GM21576 (cell line): ENCODE data around the gene ZNF445.
A peak's percentile ranks its signal among the peaks of the same experiment; 100 is the strongest.
"Not testable (repeated sequence)": the region's sequence is repeated elsewhere in the genome, so short reads cannot be mapped to it uniquely, and the experiment has no call there.

Experiments
- ATAC-seq: cut with Tn5 transposase; IDR thresholded peaks from one replicate; pipeline ENCODE4 v1.9.1; 2021; ENCODE audit warnings: mild to moderate bottlenecking, moderate library complexity; ENCODE audit not compliant: unreplicated experiment

The ZNF445 gene

GRCh38 chr3:44478055-44478468 lies 592 bp upstream of the ZNF445 start:
- ATAC-seq: peak; percentile 8

GRCh38 chr3:44476963-44477311 lies 533 bp downstream of the ZNF445 start:
- no peak for ATAC-seq

DNA sequence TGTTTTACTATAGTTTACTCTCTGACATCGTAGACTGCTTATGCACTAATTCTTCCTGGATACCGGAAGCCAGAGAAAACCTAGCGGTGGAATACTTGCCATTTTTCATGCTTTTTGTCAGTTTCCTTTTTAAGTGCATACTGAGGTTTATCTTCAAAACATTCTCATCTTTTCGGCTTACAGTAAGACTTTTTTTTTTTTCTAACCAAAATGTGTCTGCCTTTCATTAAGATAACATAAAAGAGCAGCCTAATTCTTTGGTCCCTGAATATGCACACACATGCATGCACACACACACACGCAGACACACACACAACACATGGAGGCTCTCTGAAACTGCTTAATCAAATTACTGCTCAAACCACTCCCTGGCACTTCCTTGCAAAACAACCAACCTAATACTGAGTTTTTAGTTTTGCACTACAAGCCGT lies 1.3 kb downstream of the ZNF445 start:
- no peak for ATAC-seq

DNA sequence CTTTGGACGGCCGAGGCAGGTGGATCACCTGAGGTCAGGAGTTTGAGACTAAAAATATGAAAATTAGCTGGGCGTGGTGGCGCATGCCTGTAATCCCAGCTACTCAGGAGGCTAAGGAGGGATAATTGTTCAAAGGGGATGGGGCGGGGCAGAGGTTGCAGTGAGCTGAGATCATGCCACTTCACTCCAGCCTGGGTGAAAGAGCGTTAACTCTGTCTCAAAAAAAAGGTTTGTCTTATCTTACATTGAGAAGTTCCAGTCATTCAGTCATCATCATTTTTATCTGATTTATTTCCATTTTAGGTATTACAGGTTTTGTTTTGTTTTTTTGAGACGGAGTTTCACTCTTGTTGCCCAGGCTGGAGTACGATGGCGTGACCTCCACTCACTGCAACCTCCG lies 2.6 kb downstream of the ZNF445 start:
- not testable (repeated sequence) for ATAC-seq

DNA sequence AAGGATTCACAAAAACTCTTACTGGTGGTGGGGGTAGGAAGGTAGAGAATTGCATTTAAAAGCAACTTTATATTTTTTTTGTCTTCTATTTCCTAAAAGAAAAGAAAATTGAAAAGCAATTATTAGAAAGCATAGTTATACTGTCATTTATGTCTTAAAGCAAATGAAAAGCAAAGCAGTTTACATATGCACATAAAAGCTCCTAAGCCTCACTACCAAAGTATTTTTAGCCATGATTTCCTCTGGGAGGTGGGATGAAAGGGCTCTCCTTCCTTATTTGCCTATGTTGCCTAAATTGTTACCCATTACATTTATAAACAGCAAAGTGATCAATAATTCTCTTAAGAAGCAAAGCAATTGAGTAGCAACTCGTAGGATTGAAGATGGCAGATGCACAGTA lies 7.0 kb downstream of the ZNF445 start:
- ATAC-seq: no peak

- ATAC-seq: no peak
Measured at GRCh38 chr3:44469914-44470313, 7.6 kb downstream of the ZNF445 start.

- ATAC-seq: no peak
Measured at GRCh38 chr3:44468572-44469520, 8.6 kb downstream of the ZNF445 start.

GRCh38 chr3:44468099-44468537 lies 9.4 kb downstream of the ZNF445 start:
- ATAC-seq: not testable (repeated sequence)

DNA sequence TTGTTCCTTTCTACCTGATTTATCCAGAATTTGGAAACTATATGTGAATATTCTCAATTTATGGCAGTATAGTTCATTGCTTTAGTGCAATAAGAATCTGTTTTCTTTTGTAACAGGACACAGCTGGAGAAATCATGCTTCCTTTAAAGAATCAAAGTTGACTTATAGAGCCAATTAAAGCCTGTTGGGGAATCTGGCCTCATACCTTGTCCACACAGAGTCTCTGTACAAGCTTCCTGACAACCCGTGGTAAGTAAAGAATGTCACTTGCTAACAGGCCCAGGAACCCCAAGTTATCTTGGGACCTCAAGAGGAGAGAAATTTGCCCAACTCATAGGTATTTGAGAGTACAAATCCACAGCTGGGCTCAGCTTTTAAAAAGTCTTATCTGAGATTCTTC lies 10.2 kb downstream of the ZNF445 start:
- ATAC-seq: no peak

GRCh38 chr3:44464920-44465319 lies 12.6 kb downstream of the ZNF445 start:
- not testable (repeated sequence) for ATAC-seq

DNA sequence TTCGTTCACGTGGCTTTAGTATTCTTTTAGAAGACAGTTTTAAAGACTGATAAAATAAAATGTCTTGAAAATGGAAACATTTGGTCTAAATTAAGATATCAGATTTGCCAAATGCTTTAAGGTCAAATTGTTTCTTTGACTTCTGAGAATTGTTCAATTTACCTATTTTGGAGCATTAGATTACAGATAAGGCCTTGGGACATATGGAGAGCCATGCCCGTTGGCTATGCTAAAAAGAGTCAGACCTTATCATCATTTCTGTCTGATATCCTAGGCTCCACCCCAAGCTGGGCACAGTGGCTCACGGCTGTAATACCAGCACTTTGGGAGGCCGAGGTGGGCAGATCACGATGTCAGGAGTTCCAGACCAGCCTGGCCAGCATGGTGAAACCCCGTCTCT lies 13.0 kb downstream of the ZNF445 start:
- ATAC-seq: no peak

GRCh38 chr3:44460050-44460449 lies 17.4 kb downstream of the ZNF445 start:
- not testable (repeated sequence) for ATAC-seq

DNA sequence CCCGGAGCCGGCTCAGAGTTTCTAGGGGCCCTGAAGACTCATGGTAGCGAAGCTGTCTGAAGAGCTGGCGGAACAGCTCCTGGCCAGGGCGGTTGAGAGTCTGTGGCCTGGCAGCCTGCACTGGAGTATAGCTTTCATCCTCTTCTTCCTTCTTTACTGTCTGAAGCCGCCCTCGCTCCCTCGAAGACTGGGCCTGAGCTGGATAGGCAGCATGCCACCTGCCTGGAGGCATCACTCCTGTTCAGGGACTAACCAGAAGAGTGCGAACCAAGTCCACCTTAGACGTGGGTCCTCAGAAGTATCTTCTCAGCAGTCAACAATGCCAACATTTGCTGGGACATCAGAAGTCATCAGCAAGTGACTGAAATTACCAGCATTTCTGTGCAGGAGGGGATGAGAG lies 22.2 kb downstream of the ZNF445 start:
- no peak for ATAC-seq

DNA sequence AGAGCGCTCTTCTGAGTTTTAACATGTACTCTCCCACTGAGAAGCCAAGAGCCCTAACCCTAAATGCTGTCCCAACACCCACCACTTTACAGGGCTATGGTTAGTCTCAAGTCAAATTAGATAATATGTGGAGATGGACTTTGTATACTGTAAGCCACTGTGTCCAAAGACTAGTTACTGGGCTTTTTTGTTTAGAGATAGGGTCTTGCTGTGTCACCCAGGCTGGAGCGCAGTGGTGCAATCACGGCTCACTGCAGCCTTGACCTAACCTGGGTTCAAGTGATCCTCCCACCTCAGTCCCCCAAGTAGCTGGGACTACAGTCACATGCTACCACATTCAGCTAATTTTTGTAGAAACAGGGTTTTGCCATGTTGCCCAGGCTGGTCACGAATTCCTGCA lies 23.2 kb downstream of the ZNF445 start:
- no peak for ATAC-seq

GRCh38 chr3:44451441-44451840 lies 26.0 kb downstream of the ZNF445 start:
- ATAC-seq: no peak

- ATAC-seq: no peak
Measured at GRCh38 chr3:44446929-44447328, 30.5 kb downstream of the ZNF445 start.

DNA sequence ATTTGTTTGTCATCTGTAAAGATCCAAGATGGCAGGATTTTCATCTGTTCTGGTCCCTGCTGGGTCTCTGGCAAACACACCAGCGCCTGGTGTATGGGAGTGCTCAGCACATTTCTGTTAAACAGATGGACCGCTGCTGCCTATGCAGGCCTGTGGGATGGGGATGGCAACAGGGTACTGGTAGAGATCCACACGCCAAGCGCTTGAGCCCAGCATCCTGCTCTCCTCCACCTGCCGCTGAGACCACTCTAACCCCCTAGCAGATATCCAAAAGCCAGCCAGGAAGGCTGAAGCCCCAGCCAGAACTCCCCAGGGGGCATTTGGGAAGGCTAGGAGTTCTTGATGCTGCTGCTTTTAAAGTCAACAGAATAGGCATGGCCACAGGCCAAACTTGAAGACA lies 31.7 kb downstream of the ZNF445 start:
- no peak for ATAC-seq

- ATAC-seq: no peak
Measured at GRCh38 chr3:44444896-44445691, 32.4 kb downstream of the ZNF445 start.

- ATAC-seq: no peak
Measured at GRCh38 chr3:44444437-44444836, 33.0 kb downstream of the ZNF445 start.

GRCh38 chr3:44442596-44443309 lies 34.7 kb downstream of the ZNF445 start:
- ATAC-seq: no peak
